HepG2 (cell line): ENCODE measurements around the gene SPTB. TPM values are rescaled to one million over a fixed set of nuclear protein-coding genes. Genes with fewer than 3 reads are reported as not detected.

Experiments used
- ASH2L ChIP-seq: fragments of 300-600, 200-600 bp; sonication (generic); IDR thresholded peaks from 2 replicates; pipeline ENCODE4 v1.7.0; 2017; ENCODE audit warnings: low read depth, mild to moderate bottlenecking, moderate library complexity, mixed read lengths, low read length; ENCODE audit not compliant: insufficient read length
- E2F1 ChIP-seq: sonication (generic); formaldehyde crosslinking; IDR thresholded peaks from 2 replicates; pipeline ENCODE4 v1.5.0; 2020; ENCODE audit warnings: missing genetic modification reagents
- HIVEP1 ChIP-seq: sonication (generic); formaldehyde crosslinking; IDR thresholded peaks from 2 replicates; pipeline ENCODE4 v1.4.0; 2020; ENCODE audit warnings: mild to moderate bottlenecking, missing genetic modification reagents
- KMT2B ChIP-seq: IDR thresholded peaks from 2 replicates; pipeline ENCODE4 v1.6.1; 2016; ENCODE audit warnings: missing genetic modification reagents, missing compliant biosample characterization
- NFAT5 ChIP-seq: sonication (generic); formaldehyde crosslinking; IDR thresholded peaks from 2 replicates; pipeline ENCODE4 v1.4.0; 2020; ENCODE audit warnings: missing genetic modification reagents
- TAF1 ChIP-seq: sonication (generic); formaldehyde crosslinking; IDR thresholded peaks from 2 replicates; pipeline ENCODE4 v1.4.0; 2020; ENCODE audit warnings: missing genetic modification reagents
- TBL1XR1 ChIP-seq: fragments of 150-350 bp; IDR thresholded peaks from 2 replicates; pipeline ENCODE4 v1.6.1; 2014; ENCODE audit warnings: borderline replicate concordance, low read length; ENCODE audit not compliant: partially characterized antibody
- TCF7L2 ChIP-seq: IDR thresholded peaks from 2 replicates; pipeline ENCODE4 v1.6.1; 2011; ENCODE audit warnings: mild to moderate bottlenecking, low read depth, low read length, moderate library complexity
- THAP7 ChIP-seq: sonication (generic); formaldehyde crosslinking; IDR thresholded peaks from 2 replicates; pipeline ENCODE4 v1.8.1; 2023; ENCODE audit warnings: mild to moderate bottlenecking, missing genetic modification reagents
- ZBTB42 ChIP-seq: sonication (generic); formaldehyde crosslinking; IDR thresholded peaks from 2 replicates; pipeline ENCODE4 v1.5.0; 2020; ENCODE audit warnings: mild to moderate bottlenecking, missing genetic modification reagents
- ZFP90 ChIP-seq: sonication (generic); formaldehyde crosslinking; IDR thresholded peaks from 2 replicates; pipeline ENCODE4 v1.8.0; 2022; ENCODE audit warnings: missing genetic modification reagents, mild to moderate bottlenecking, inconsistent platforms, borderline replicate concordance
- ZMAT3 ChIP-seq: sonication (generic); formaldehyde crosslinking; conservative IDR thresholded peaks from 2 replicates; pipeline ENCODE4 v1.7.0; 2021; ENCODE audit warnings: missing genetic modification reagents
- ZNF446 ChIP-seq: sonication (generic); formaldehyde crosslinking; IDR thresholded peaks from 2 replicates; pipeline ENCODE4 v1.5.0; 2020; ENCODE audit warnings: mild to moderate bottlenecking, missing genetic modification reagents
- ZNF451 ChIP-seq: sonication (generic); formaldehyde crosslinking; IDR thresholded peaks from 2 replicates; pipeline ENCODE4 v1.5.0; 2020; ENCODE audit warnings: mild to moderate bottlenecking, missing genetic modification reagents
- ZNF552 ChIP-seq: sonication (generic); formaldehyde crosslinking; IDR thresholded peaks from 2 replicates; pipeline ENCODE4 v1.9.0; 2022; ENCODE audit warnings: missing genetic modification reagents, mild to moderate bottlenecking, borderline replicate concordance
- polyA plus RNA-seq, 8 experiments: library from polyadenylated mRNA; depleted of rRNA in 3 of 8; stranded (reverse) in 7 of 8; unstranded in 1 of 8; fragments of >200 nt; fragmentation: Illumina TruSeq in 4 of 8; extraction: Trizol in 4 of 8; gene quantifications; 2 replicates each; pipeline versions ENCODE4 v1.2.1 to v1.2.3, GENCODE V29; 2011 to 2016; ENCODE audit warnings: low read depth in 4 of 8, missing spikeins in 1 of 8, mixed read lengths in 1 of 8; ENCODE audit not compliant: insufficient read depth in 1 of 8
- total RNA-seq, 5 experiments: library from RNA; depleted of rRNA; stranded (reverse); fragments of >200 nt; fragmentation: Illumina TruSeq; extraction: Trizol; gene quantifications; 2 replicates each; pipeline ENCODE4 v1.2.3, GENCODE V29; 2016; ENCODE audit warnings: low read depth in 1 of 5
- TF ChIP-seq, protein P1 (sequence below): sonication (generic); formaldehyde crosslinking; IDR thresholded peaks from 2 replicates; pipeline ENCODE4 v1.4.0; 2020; ENCODE audit warnings: missing genetic modification reagents, low read depth, mild to moderate bottlenecking, borderline replicate concordance

The SPTB gene
- total and polyA plus RNA-seq, 2 of the 13 experiments (the other 11 are each of a cell fraction or from before 2014, with no cell fraction given) = 0.01 to 0.02 TPM

DNA sequence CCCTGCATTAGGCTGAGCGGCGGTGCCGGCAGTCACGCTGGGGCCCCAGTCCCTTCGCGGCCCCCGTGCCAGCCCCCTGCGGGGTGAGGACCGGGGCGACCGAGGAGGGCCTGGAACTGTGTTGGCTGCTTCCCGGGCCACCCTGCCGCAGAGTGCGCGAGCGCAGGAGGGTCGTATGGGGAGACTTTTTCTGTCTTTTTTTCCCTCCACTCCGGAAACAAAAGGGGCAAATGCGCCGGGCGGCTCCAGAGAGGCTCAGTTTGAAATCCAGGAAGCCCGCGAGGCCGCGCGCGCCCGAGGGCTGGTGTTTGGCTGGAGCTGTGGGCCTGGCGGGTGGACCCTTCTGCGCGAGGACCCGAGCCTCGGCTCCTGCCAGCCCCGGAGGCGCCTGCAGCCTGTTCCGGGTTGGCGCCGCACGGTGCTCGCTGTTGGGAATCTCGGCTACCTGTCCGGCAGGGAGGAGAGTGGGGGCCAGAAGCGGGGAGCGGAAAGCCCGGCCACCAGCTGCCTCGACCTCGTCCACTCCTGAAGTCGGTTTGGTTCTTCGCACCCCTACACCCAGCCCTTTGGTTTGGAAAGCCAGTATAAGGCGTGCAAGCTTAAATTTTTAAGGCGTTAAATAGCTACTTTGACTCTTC is 174.8 kb downstream of the SPTB start (continued):
- TF ChIP-seq NFAT5 (CRISPR knock-in tag) (peak; percentile 23), ASH2L (peak; percentile 14), TCF7L2 (no peak), ZNF552 (CRISPR knock-in tag) (peak; percentile 52; the same call in 1 of the 2 replicates), ZNF451 (CRISPR knock-in tag) (0 out of 2 replicates have a peak, but pooled peaks have one; percentile 43), ZFP90 (CRISPR knock-in tag) (peak; percentile 64; the same call in 1 of the 2 replicates), TBL1XR1 (no peak), E2F1 (CRISPR knock-in tag) (no peak), THAP7 (peak; percentile 33; the same call in 1 of the 2 replicates), HIVEP1 (CRISPR knock-in tag) (peak; percentile 31; the same call in 1 of the 2 replicates), KMT2B (CRISPR knock-in tag) (peak; percentile 12; the same call in 1 of the 2 replicates), ZBTB42 (CRISPR knock-in tag) (no peak), ZNF446 (0 out of 2 replicates have a peak, but pooled peaks have one; percentile 16), TAF1 (CRISPR knock-in tag) (no peak), ZMAT3 (CRISPR knock-in tag) (0 out of 2 replicates have a peak, but pooled peaks have one; percentile 26)
- TF ChIP-seq, protein P1, sequence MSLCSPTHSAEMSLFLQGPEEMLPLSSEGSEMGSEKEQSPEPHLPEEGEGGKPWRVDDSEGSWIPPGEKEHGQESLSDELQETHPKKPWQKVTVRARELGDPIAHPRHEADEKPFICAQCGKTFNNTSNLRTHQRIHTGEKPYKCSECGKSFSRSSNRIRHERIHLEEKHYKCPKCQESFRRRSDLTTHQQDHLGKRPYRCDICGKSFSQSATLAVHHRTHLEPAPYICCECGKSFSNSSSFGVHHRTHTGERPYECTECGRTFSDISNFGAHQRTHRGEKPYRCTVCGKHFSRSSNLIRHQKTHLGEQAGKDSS (CRISPR knock-in tag) = no peak
